IPS-NIHi7 (cell line): ENCODE data around the gene STRADA.
A peak's percentile ranks its signal among the peaks of the same experiment; 100 is the strongest.

Source experiments
- DNase-seq: peaks from one replicate; pipeline ENCODE4 v3.0.0; 2012; ENCODE audit warnings: mixed read lengths; ENCODE audit errors: extremely low spot score

STRADA gene

GRCh38 chr17:63741408-63742173 lies at the start of gene STRADA:
Gene STRADA, minus strand, starts transcription at chr17:63741799. Its CDS starts 13,430 bp downstream, at chr17:63728369.
- DNase-seq, result peak; percentile 98

- no peak for DNase-seq
These were observed 48.5 kb upstream of the STRADA start for GRCh38 chr17:63790057-63790456.

- DNase-seq, result no peak
These were observed 45.5 kb upstream of the STRADA start for GRCh38 chr17:63786971-63787711.

- no peak for DNase-seq
These were observed 44.5 kb upstream of the STRADA start for GRCh38 chr17:63786117-63786516.

- DNase-seq, result no peak
These were observed 44.0 kb upstream of the STRADA start for GRCh38 chr17:63785556-63785955.

- DNase-seq, result no peak
These were observed 41.9 kb upstream of the STRADA start for GRCh38 chr17:63783522-63783921.

GRCh38 chr17:63780928-63781327 lies 39.3 kb upstream of the STRADA start:
- no peak for DNase-seq

- DNase-seq, result no peak
These were observed 38.9 kb upstream of the STRADA start for GRCh38 chr17:63780507-63780906.

GRCh38 chr17:63775420-63775819 lies 33.8 kb upstream of the STRADA start:
- DNase-seq, result no peak

- DNase-seq, result no peak
These were observed 33.3 kb upstream of the STRADA start for GRCh38 chr17:63774969-63775265.

- peak; percentile 41 for DNase-seq
These were observed 32.8 kb upstream of the STRADA start, which contains the start of gene DDX42 for GRCh38 chr17:63774141-63774968. Gene DDX42, plus strand, starts transcription at chr17:63774170. Its CDS starts 12,880 bp downstream, at chr17:63787050.

- peak; percentile 100 for DNase-seq
These were observed 31.9 kb upstream of the STRADA start, which contains the start of gene CCDC47 for GRCh38 chr17:63773272-63774140. Gene CCDC47, minus strand, starts transcription at chr17:63773597. Its CDS starts 7,422 bp downstream, at chr17:63766175.

- DNase-seq, result no peak
These were observed 31.2 kb upstream of the STRADA start for GRCh38 chr17:63772801-63773271.

- DNase-seq, result no peak
These were observed 26.8 kb upstream of the STRADA start for GRCh38 chr17:63768433-63768832.

GRCh38 chr17:63766754-63767153 lies 25.2 kb upstream of the STRADA start:
- DNase-seq, result no peak

GRCh38 chr17:63764716-63765115 lies 23.1 kb upstream of the STRADA start:
- DNase-seq, result no peak

- DNase-seq, result no peak
These were observed 20.8 kb upstream of the STRADA start for GRCh38 chr17:63762161-63763078.

- no peak for DNase-seq
These were observed 19.4 kb upstream of the STRADA start for GRCh38 chr17:63760771-63761539.

GRCh38 chr17:63758428-63758827 lies 16.8 kb upstream of the STRADA start:
- DNase-seq, result no peak
